ENCODE results near the gene CTNNBIP1.

The CTNNBIP1 gene

GRCh38 chr1:9859281-9860014 lies 50.6 kb downstream of the CTNNBIP1 start:
- Histone ChIP-seq H3K4me3 (ENCODE audit: low read depth, low read length) (no peak overlapping the region), H3K4me1 (ENCODE audit: control insufficient read depth in 1 of 2, insufficient read depth in 2 of 2, low read length in 2 of 2) (peaks cover 7 to 11% of the 10 kb centered on the region in 2 experiments), H2BK12ac (ENCODE audit: low read length) (no peak overlapping the region), H2BK120ac (ENCODE audit: insufficient read depth, low read length, poor library complexity) (no peak overlapping the region), H4K12ac (ENCODE audit: low read depth, low read length) (no peak overlapping the region), H3K36me3 (ENCODE audit: control insufficient read depth in 1 of 2, insufficient read depth in 2 of 2, low read length in 2 of 2) (peaks cover 3 to 8% of the 10 kb centered on the region in 2 experiments), H3K9me3 (ENCODE audit: insufficient read depth, low read depth, low read length) (no peaks in the 10 kb centered on the region), H3K18ac (ENCODE audit: low read length) (no peak overlapping the region), H3K4ac (ENCODE audit: low read depth, low read length) (no peak overlapping the region), H3K27ac (ENCODE audit: low read depth, low read length) (no peak overlapping the region), H2AFZ (ENCODE audit: insufficient read depth, low read length, poor library complexity) (no peak overlapping the region), H3K14ac (ENCODE audit: low read length) (no peak overlapping the region), H3K23ac (ENCODE audit: low read length) (no peak overlapping the region), H3K79me1 (ENCODE audit: low read length) (no peaks in the 10 kb centered on the region), H3K27me3 (ENCODE audit: insufficient read depth, low read length) (no peaks in the 10 kb centered on the region), H4K8ac (ENCODE audit: low read depth, low read length) (no peak overlapping the region), H2AK5ac (ENCODE audit: low read length) (no peak overlapping the region), H3K79me2 (ENCODE audit: control insufficient read depth, insufficient read depth, low read length, poor library complexity) (no peaks in the 10 kb centered on the region), H4K91ac (ENCODE audit: low read depth, low read length) (no peak overlapping the region), H3K4me2 (ENCODE audit: low read length) (no peak overlapping the region), H3K9ac (ENCODE audit: low read length) (no peak overlapping the region), H2BK5ac (ENCODE audit: low read depth, low read length, poor library complexity) (no peak overlapping the region)
- DNase-seq: no peak
- WGBS (ENCODE audit: extremely low coverage, insufficient coverage, insufficient read length): no CpG with 5 or more reads among the region's 5 CpGs

- no peak overlapping the region for H3K27ac ChIP-seq (ENCODE audit: low read depth, low read length)
These were observed 51.6 kb downstream of the CTNNBIP1 start for GRCh38 chr1:9858293-9859035.

GRCh38 chr1:9855186-9855585 lies 54.9 kb downstream of the CTNNBIP1 start:
- H3K18ac ChIP-seq (ENCODE audit: low read length): no peak overlapping the region
- no peak overlapping the region for H2BK5ac ChIP-seq (ENCODE audit: low read depth, low read length, poor library complexity)
- H3K14ac ChIP-seq (ENCODE audit: low read length): no peak overlapping the region
- no peak overlapping the region for H4K91ac ChIP-seq (ENCODE audit: low read depth, low read length)
- no peak overlapping the region for H3K4me3 ChIP-seq (ENCODE audit: low read depth, low read length)
- no peak overlapping the region for H2BK120ac ChIP-seq (ENCODE audit: insufficient read depth, low read length, poor library complexity)
- no peak overlapping the region for H2AK5ac ChIP-seq (ENCODE audit: low read length)
- no peak overlapping the region for H3K23ac ChIP-seq (ENCODE audit: low read length)
- H3K4me1 ChIP-seq (ENCODE audit: control insufficient read depth in 1 of 2, insufficient read depth in 2 of 2, low read length in 2 of 2): peaks cover 9 to 10% of the 10 kb centered on the region in 2 experiments
- no peak overlapping the region for H3K9ac ChIP-seq (ENCODE audit: low read length)
- no peak overlapping the region for H3K4me2 ChIP-seq (ENCODE audit: low read length)
- H2AFZ ChIP-seq (ENCODE audit: insufficient read depth, low read length, poor library complexity): no peak overlapping the region
- peaks cover 3 to 8% of the 10 kb centered on the region in 2 experiments for H3K36me3 ChIP-seq (ENCODE audit: control insufficient read depth in 1 of 2, insufficient read depth in 2 of 2, low read length in 2 of 2)
- WGBS (ENCODE audit: extremely low coverage, insufficient coverage, insufficient read length): no CpG with 5 or more reads among the region's 1 CpG
- H3K9me3 ChIP-seq (ENCODE audit: insufficient read depth, low read depth, low read length): peaks cover 2% of the 10 kb centered on the region
- no peak overlapping the region for H3K4ac ChIP-seq (ENCODE audit: low read depth, low read length)
- DNase-seq: no peak
- H2BK12ac ChIP-seq (ENCODE audit: low read length): no peak overlapping the region
- no peak overlapping the region for H3K27ac ChIP-seq (ENCODE audit: low read depth, low read length)
- H3K79me2 ChIP-seq (ENCODE audit: control insufficient read depth, insufficient read depth, low read length, poor library complexity): no peaks in the 10 kb centered on the region
- H4K12ac ChIP-seq (ENCODE audit: low read depth, low read length): no peak overlapping the region
- H3K27me3 ChIP-seq (ENCODE audit: insufficient read depth, low read length): no peaks in the 10 kb centered on the region
- H3K79me1 ChIP-seq (ENCODE audit: low read length): no peaks in the 10 kb centered on the region
- no peak overlapping the region for H4K8ac ChIP-seq (ENCODE audit: low read depth, low read length)

More at GRCh38 chr1:9858293-9859035, 51.6 kb downstream of the CTNNBIP1 start:
- H4K91ac ChIP-seq (ENCODE audit: low read depth, low read length): no peak overlapping the region
- H3K4ac ChIP-seq (ENCODE audit: low read depth, low read length): no peak overlapping the region
- peaks cover 7 to 11% of the 10 kb centered on the region in 2 experiments for H3K4me1 ChIP-seq (ENCODE audit: control insufficient read depth in 1 of 2, insufficient read depth in 2 of 2, low read length in 2 of 2)
- peaks cover 3 to 8% of the 10 kb centered on the region in 2 experiments for H3K36me3 ChIP-seq (ENCODE audit: control insufficient read depth in 1 of 2, insufficient read depth in 2 of 2, low read length in 2 of 2)
- no peak overlapping the region for H2BK120ac ChIP-seq (ENCODE audit: insufficient read depth, low read length, poor library complexity)
- DNase-seq: no peak
- H3K79me2 ChIP-seq (ENCODE audit: control insufficient read depth, insufficient read depth, low read length, poor library complexity): no peaks in the 10 kb centered on the region
- H3K27me3 ChIP-seq (ENCODE audit: insufficient read depth, low read length): no peaks in the 10 kb centered on the region
- H3K9me3 ChIP-seq (ENCODE audit: insufficient read depth, low read depth, low read length): no peaks in the 10 kb centered on the region
- no peaks in the 10 kb centered on the region for H3K79me1 ChIP-seq (ENCODE audit: low read length)
- H2AFZ ChIP-seq (ENCODE audit: insufficient read depth, low read length, poor library complexity): no peak overlapping the region
- no peak overlapping the region for H4K8ac ChIP-seq (ENCODE audit: low read depth, low read length)
- no peak overlapping the region for H2BK12ac ChIP-seq (ENCODE audit: low read length)
- H3K23ac ChIP-seq (ENCODE audit: low read length): no peak overlapping the region
- no peak overlapping the region for H3K18ac ChIP-seq (ENCODE audit: low read length)
- no peak overlapping the region for H2BK5ac ChIP-seq (ENCODE audit: low read depth, low read length, poor library complexity)
- H4K12ac ChIP-seq (ENCODE audit: low read depth, low read length): no peak overlapping the region
- H2AK5ac ChIP-seq (ENCODE audit: low read length): no peak overlapping the region
- no peak overlapping the region for H3K14ac ChIP-seq (ENCODE audit: low read length)
- WGBS (ENCODE audit: extremely low coverage, insufficient coverage, insufficient read length): no CpG with 5 or more reads among the region's 6 CpGs
- no peak overlapping the region for H3K9ac ChIP-seq (ENCODE audit: low read length)
- no peak overlapping the region for H3K4me3 ChIP-seq (ENCODE audit: low read depth, low read length)
- no peak overlapping the region for H3K4me2 ChIP-seq (ENCODE audit: low read length)

GRCh38 chr1:9853249-9853595 lies 56.8 kb downstream of the CTNNBIP1 start:
- no peak overlapping the region for H3K4me2 ChIP-seq (ENCODE audit: low read length)
- H3K9me3 ChIP-seq (ENCODE audit: insufficient read depth, low read depth, low read length): peaks cover 5% of the 10 kb centered on the region
- H3K79me2 ChIP-seq (ENCODE audit: control insufficient read depth, insufficient read depth, low read length, poor library complexity): no peaks in the 10 kb centered on the region
- no peak overlapping the region for H2BK120ac ChIP-seq (ENCODE audit: insufficient read depth, low read length, poor library complexity)
- no peak overlapping the region for H3K4me3 ChIP-seq (ENCODE audit: low read depth, low read length)
- H3K27ac ChIP-seq (ENCODE audit: low read depth, low read length): no peak overlapping the region
- no CpG with 5 or more reads among the region's 4 CpGs for WGBS (ENCODE audit: extremely low coverage, insufficient coverage, insufficient read length)
- H3K79me1 ChIP-seq (ENCODE audit: low read length): no peaks in the 10 kb centered on the region
- no peak overlapping the region for H2BK5ac ChIP-seq (ENCODE audit: low read depth, low read length, poor library complexity)
- H3K23ac ChIP-seq (ENCODE audit: low read length): no peak overlapping the region
- H2AK5ac ChIP-seq (ENCODE audit: low read length): no peak overlapping the region
- no peak overlapping the region for H3K14ac ChIP-seq (ENCODE audit: low read length)
- H3K4ac ChIP-seq (ENCODE audit: low read depth, low read length): no peak overlapping the region
- H4K8ac ChIP-seq (ENCODE audit: low read depth, low read length): no peak overlapping the region
- no peaks in the 10 kb centered on the region for H3K27me3 ChIP-seq (ENCODE audit: insufficient read depth, low read length)
- H2BK12ac ChIP-seq (ENCODE audit: low read length): no peak overlapping the region
- no peak overlapping the region for H3K9ac ChIP-seq (ENCODE audit: low read length)
- no peak overlapping the region for H4K12ac ChIP-seq (ENCODE audit: low read depth, low read length)
- DNase-seq: no peak
- H4K91ac ChIP-seq (ENCODE audit: low read depth, low read length): no peak overlapping the region
- peaks cover 5% of the 10 kb centered on the region in 2 experiments for H3K36me3 ChIP-seq (ENCODE audit: control insufficient read depth in 1 of 2, insufficient read depth in 2 of 2, low read length in 2 of 2)
- peaks cover 0 to 4% of the 10 kb centered on the region in 2 experiments for H3K4me1 ChIP-seq (ENCODE audit: control insufficient read depth in 1 of 2, insufficient read depth in 2 of 2, low read length in 2 of 2)
- H3K18ac ChIP-seq (ENCODE audit: low read length): no peak overlapping the region
- H2AFZ ChIP-seq (ENCODE audit: insufficient read depth, low read length, poor library complexity): no peak overlapping the region
